Panc1 (cell line): ENCODE measurements around the gene SLC6A19.

ENCODE experiments used
- POLR2AphosphoS5 ChIP-seq: IDR thresholded peaks from 2 replicates; pipeline ENCODE4 v1.6.1; 2012; ENCODE audit warnings: mild to moderate bottlenecking, low read depth, low read length, moderate library complexity
- REST ChIP-seq, 2 experiments: IDR thresholded peaks; 2 replicates each; pipeline ENCODE4 v1.6.1; 2011 to 2012; ENCODE audit warnings: low read depth in 2 of 2, control low read depth in 1 of 2, low read length in 1 of 2, mild to moderate bottlenecking in 1 of 2, moderate library complexity in 1 of 2; ENCODE audit not compliant: insufficient read depth in 1 of 2
- SIN3A ChIP-seq: IDR thresholded peaks from 2 replicates; pipeline ENCODE4 v1.6.1; 2012; ENCODE audit warnings: low read depth, mild to moderate bottlenecking, low read length, moderate library complexity, borderline replicate concordance; ENCODE audit not compliant: insufficient read depth
- TF ChIP-seq, protein P1 (sequence below): fragments of 450-650 bp; IDR thresholded peaks from 2 replicates; pipeline ENCODE4 v1.5.1; 2017; ENCODE audit warnings: mild to moderate bottlenecking

DNA sequence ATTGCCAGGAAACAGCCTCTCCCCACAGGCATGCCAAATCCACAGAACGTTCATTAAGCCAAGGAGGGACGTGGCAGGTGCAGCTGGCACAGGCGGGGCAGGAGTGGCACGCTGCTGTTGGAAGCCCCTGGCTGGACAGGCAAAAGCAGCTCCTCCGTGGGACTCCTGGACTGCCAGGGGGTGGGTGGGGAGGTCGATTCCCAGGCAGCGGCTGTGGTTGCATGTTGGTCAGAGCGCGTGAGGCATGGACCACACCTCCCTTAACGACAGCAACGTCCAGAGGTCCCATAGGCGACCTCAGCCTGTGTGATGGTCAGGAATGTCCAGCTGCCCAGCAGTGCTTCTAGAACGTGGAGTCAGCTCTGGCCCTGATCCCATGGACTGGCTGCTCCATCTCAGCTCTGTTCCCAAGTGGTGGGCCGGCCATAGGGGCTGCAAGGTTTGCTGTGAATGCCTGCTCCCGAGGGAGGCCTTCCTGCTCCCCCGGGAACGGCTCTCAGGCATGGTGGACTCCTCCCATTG is 6.9 kb downstream of the SLC6A19 start:
- TF ChIP-seq, protein P1, sequence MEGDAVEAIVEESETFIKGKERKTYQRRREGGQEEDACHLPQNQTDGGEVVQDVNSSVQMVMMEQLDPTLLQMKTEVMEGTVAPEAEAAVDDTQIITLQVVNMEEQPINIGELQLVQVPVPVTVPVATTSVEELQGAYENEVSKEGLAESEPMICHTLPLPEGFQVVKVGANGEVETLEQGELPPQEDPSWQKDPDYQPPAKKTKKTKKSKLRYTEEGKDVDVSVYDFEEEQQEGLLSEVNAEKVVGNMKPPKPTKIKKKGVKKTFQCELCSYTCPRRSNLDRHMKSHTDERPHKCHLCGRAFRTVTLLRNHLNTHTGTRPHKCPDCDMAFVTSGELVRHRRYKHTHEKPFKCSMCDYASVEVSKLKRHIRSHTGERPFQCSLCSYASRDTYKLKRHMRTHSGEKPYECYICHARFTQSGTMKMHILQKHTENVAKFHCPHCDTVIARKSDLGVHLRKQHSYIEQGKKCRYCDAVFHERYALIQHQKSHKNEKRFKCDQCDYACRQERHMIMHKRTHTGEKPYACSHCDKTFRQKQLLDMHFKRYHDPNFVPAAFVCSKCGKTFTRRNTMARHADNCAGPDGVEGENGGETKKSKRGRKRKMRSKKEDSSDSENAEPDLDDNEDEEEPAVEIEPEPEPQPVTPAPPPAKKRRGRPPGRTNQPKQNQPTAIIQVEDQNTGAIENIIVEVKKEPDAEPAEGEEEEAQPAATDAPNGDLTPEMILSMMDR: no peak
- no peak for TF ChIP-seq POLR2AphosphoS5
- no peak for TF ChIP-seq SIN3A
- no peak for TF ChIP-seq REST (IDR thresholded peaks at IDR 0.05; ENCODE audit: insufficient read depth in 1 of 2, low read depth in 2 of 2, low read length in 1 of 2)
